Hindlimb muscle (tissue), 1 donor: ENCODE results near the gene EZH2. TPM values are rescaled to one million over a fixed set of nuclear protein-coding genes. Genes with fewer than 3 reads are reported as not detected.

ENCODE experiments used
- DNase-seq: peaks from one replicate; pipeline ENCODE4 v3.0.0-alpha.2; 2013
- polyA plus RNA-seq: library from polyadenylated mRNA; unstranded; fragments of 120-200 nt; gene quantifications from one replicate; pipeline ENCODE4 v1.2.1, GENCODE V29; 2013; ENCODE audit not compliant: insufficient read length

The EZH2 gene
- polyA plus RNA-seq, 1 donor = 22.0 TPM

DNA sequence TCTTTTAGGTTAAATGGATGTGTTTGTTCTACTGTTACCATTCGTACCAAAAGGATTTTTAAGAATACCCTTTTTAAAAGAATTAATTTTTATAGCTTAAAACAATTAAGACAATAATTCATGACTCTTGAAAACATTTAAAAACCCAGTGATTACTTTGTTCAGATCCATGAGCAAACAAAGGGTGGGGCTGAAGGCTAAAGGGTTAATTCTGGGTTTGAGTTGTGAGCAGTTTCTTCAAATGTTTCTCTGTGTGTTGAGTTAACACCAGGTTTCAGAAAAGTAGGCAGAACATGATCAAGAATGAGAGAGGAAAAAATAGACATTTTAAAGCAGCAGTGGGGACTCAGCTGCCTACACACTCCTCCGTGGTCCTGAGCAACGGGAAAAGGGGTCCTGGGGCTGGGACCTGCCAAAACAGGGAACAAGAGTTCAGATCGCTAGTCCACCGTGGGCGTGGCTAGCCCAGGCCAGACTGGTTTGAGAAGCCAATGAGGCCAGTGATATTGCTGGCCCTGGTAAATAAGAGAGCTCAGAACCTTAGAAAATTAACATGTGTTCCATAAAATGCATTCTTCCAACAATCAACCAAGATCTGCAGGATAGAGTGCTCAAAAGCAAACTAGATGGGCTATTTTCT lies 14.9 kb upstream of the EZH2 start:
- no peak for DNase-seq

DNA sequence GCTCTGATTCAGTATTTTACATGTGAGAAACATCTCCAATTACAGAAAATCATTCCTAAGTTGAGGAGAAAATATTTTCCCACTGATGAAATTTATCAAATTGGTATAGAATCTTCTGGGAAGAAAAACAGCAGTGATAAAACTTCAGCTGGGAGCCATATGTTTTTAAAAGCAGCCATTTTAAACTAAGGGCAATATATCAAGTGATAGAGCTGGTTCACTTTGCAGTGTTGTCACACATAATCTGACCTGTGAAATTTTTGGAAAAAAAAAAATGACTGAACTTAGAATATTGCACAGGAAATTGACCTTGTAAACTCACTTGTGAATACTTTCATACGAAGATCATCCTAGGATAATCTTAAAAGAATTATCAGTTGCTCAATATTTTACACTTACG lies 10.5 kb upstream of the EZH2 start:
- no peak for DNase-seq

DNA sequence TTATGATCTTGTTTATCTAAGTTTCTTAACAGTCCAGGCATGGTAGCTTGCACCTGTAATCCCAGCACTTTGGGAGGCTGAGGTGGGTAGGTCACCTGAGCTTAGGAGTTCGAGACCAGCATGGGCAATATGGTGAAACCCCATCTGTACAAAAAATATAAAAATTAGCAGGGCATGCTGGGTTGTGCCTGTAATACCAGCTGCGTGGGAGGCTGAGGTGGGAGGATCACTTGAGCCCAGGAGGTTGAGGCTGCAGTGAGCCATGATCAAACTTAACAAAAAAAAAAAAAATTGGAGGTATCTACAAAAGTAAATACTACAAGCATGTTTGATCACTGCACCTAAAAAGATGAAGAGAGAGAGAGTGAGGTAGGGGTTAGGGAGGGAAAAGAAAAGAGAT lies 9.0 kb upstream of the EZH2 start:
- DNase-seq = no peak

DNA sequence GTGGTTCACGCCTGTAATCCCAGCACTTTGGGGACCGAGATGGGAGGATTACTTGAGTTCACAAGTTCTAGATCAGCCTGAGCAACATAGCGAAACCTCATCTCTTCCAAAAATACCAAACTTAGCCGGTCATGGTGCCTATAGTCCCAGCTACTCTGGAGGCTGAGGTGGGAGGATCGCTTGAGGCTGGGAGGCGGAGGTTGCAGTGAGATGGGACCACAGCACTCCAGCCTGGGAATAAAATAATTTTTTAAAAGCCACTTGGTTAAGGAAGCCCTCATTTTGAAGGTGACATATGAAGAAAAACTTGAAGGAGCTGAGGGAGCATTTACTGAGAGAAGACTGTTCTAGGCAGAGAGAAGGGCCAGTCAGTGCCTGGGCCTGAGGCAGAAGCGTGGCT lies 4.2 kb upstream of the EZH2 start:
- no peak for DNase-seq

DNA sequence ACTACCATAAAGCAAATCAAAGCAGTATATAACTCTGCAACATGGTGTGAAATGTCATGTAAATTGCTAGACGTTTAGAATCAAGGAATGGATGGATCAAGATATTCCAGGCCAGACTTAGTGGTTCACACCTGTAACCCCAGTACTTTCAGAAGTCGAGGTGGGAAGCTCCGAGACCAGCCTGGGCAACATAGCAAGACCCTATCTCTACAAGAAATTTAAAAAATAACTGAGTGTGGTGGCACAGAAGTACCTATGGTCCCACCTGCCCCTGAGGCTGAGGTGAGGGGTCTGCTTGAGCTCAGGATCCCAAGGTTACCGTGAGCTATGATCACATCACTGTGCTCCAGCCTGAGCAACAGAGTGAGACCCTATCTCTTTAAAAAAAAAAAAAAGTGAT lies 2.8 kb upstream of the EZH2 start:
- DNase-seq = no peak

DNA sequence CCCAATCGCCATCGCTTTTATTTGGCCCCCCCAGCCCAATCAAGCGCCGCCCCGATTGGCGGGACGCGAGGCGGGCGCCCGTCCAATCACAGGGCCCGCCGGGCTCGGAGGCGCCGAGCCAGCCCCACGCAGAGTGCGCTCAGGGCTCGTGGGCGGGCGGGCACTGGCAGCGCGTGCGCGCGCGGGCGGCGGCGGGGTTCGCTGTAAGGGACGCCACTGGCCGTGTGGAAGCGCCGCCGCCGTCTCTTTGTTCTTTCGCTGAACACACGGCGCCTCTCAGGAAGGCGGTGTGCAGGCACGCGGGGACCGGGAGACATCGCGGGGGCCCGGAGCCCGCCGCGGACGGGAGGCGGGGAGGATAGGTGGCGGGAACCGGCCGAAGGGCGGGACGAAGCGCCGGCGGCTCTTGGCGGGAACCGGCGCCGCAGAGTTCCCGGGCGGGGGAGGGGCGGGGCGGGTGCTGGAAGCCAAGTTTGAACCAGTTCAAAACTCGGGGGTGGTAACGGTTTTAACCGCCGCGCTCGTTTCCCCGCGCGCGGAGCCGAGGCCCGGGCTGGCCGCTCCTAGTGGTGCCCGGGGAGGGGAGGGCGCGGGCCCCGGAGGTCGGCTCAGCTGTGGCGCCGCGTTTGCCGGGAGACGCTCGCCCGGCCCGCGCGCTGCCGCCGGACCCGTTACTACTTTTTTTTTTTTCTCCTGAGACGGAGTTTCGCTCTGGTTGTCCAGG lies 370 bp upstream of the EZH2 start:
- DNase-seq = peak; percentile 95

DNA sequence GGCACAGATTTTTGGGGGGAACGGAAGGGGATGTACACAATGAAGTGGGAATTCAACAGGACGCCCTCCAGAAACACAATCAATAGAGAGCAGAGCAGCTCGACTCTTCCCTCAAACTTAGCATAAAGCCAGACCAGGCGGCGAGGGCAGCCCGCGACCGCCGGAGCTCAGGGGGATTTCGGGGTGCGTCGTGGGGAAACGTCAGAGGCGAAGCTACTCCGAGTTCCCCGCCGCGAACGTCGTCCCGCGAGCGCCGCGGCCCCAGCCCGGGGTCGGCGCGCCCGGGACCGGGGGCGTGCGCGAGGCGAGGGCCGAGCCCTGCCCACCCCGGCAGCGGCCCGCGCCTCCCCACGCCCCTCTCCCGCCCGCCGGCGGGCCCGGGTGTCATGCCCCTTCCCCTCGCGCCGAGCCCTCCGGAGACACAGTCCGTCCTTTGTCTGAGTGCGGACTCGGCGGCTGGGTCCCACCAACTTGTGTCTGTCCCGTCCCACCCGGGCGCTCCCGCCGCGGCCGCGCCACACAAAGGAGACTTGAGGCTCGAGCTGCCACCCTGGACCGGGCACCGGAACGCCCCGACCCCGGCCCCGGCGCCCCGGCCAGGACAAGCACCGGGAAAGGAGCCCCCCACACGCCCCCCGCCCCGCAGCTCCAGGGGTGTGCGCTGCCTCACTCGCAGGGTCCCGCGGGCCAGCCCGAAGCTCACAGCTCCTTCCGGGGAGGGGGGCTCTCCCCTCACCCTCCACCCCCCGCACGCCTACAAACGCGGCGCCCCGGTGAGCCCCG lies 634 bp downstream of the EZH2 start:
- peak; percentile 40 for DNase-seq

DNA sequence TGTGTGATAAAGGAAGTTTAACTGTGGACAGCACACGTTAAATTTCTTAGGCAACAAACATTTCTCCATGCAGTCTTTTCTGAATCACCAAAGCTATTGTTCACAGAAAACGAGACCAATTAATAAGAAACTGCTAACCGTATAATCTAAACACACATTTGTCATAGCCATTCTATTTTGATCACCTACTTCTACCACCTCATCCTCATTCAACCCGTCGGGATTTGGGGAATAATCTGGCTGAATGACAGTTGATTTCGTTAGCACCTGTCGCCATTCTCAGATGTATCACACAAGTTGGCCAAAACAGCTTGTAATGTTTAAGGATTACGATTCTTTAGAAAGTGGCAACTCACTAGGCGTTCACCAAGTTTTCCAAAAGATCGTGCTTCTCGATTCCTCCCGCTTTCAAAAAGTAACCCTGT lies 1.2 kb downstream of the EZH2 start:
- no peak for DNase-seq

DNA sequence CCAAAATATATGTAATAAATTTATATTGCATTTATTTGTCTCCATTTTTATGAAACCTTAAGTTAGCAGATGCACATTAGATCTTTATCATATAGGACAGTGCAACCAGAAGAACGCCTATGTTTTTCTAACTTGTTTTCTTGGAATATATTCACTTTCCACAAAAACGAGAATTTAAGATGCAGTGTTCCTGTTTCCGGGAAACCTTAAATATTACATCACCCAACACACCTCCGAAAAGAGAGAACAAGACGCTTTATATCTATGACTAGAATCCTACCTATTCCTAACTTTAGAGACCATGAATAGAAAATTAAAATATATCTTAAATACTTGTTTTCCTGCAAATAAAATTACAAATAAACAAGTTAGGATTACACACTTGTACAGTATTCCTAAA lies 1.9 kb downstream of the EZH2 start:
- no peak for DNase-seq

- no peak for DNase-seq
Measured at GRCh38 chr7:148878317-148878716, 5.8 kb downstream of the EZH2 start.

DNA sequence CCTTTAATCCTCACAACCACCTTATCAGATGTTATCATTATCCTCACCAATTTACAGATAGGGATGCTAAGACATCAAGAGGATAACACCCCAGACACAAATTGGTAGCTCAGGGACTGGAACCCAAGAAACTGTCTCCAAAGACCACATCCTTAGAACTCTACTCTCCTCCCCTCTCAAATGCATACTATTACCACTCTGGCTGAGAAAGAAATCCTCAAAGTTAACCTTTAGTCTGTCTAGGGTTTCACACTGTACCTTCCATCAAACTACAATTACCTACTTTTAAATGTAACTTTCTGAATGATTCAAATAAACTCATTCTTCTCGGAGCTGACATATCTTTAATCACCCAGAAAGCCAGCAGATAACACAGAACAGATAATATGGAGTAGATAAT lies 6.6 kb downstream of the EZH2 start:
- DNase-seq = no peak

DNA sequence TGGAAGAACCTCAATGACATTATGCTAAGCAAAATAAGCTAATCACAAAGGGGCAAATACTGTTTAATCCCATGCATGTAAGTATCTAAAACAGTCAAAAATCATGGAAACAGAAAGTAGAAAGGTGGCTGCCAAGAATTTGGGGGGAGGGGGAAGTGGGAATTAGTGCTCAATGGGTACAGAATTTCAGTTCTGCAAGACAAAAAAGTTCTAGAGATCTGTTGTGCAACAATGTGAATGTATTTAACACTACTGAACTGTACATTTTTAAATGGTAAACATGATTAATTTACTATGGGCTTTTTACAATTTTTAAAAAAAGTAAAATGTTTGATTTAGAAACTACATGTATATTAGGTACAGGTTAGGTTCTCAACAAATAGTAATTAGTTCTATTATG lies 11.9 kb downstream of the EZH2 start:
- DNase-seq = no peak

DNA sequence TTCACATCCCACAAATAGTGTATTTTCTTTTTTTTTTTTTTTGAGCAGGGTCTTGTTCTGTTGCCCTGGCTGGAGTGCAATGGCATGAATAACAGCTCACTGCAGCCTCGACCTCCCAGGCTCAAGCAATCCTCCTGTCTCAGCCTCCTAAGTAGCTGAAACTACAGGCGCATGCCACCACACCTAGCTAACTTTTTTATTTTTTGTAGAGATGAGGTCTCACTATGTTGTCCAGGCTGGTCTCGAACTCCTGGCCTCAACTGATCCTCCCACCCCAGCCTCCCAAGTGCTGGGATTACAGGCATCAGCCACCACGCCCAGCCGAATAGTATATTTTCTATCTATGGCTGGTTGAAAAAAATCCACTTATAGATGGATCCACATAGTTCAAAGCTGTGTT lies 12.5 kb downstream of the EZH2 start:
- DNase-seq = no peak

DNA sequence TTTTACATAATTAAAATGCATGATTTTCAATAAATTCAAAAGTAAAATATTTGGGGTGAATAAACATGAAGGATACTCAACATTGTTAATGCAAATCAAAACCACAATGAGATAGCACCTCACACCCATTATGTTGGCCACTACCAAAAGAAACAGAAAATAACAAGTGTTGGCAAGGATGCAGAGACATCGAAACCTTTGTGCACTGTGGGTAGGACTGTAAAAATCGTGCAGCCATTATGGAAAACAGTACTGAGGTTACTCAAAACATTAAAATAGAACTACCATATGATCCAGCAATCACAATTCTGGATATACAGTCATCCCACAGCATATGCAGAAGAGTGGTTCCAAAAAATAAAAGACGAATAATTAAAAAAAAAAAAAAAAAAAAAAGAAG lies 13.1 kb downstream of the EZH2 start:
- no peak for DNase-seq

GRCh38 chr7:148868378-148868674 lies 15.8 kb downstream of the EZH2 start:
- no peak for DNase-seq

DNA sequence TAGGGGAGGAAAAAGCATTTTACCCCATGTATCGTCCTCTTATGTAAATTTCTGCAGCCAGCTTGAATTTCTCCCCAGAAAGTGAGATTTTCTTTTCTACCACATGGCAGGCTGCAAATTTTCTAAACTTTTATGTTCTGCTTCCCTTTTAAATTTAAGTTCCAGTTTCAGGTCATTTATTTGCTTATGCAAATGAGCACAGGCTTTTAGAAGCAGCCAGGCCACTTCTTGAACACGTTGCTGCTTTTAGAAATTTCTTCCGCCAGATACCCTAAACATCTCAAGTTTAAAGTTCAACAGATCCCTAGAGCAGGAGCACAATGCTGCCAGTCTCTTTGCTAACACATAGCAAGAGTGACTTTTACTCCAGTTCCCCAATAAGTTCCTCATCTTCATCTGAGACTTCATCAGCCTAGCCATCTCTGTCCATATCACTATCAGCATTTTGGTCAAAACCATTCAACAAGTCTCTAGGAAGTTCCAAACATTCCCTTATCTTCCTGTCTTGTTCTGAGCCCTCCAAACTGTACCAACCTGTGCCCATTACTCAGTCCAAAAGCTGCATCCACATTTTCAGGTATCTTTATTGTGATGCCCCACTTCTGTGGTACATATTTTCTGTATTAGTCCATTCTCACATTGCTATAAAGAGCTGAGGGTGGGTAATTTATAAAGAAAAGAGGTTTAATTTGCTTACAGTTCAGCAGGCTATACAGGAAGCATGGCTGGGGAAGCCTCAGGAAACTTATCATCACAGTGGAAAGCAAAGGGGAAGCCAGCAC lies 16.3 kb downstream of the EZH2 start:
- no peak for DNase-seq

GRCh38 chr7:148866362-148866761 lies 17.7 kb downstream of the EZH2 start:
- DNase-seq = no peak

- DNase-seq = no peak
Measured at GRCh38 chr7:148865283-148865682, 18.8 kb downstream of the EZH2 start.

- DNase-seq = no peak
Measured at GRCh38 chr7:148863324-148863723, 20.8 kb downstream of the EZH2 start.

DNA sequence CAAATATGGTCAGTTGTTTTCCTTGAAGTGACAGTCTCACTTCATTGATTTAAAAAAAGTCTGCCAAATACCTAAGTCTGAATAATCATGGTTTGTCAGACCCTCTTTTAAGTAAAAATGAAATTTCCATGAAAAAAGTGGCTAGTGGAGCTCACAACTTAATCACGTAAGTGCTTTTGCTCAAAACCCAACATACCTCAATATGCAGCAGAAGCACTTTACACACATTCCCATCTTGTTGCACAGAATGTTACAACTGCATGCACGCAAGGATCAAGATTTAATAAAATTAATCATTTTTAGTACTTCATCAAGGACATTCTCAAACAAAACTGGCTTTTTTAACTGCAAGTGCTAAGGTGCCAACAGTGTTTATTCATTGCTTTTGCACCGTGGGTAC lies 21.6 kb downstream of the EZH2 start:
- DNase-seq = no peak

GRCh38 chr7:148858489-148858888 lies 25.6 kb downstream of the EZH2 start:
- DNase-seq = no peak

DNA sequence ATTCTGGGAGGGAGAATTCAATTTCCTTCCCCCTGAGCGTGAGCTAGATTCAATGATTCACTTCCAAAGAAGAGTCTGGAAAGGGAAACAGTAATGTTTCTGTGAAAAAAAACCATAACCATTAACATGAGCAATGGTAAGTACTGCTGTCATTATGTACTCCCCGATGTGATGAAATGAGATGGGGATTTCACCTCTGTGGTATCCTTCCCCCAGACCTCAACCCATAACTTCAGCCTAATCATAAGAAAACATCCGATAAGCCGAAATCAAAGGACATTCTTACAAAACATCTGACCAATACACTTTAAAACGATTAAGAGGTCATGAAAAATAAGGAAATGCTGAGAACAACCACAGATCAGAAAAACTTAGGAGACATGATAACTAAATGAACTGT lies 27.2 kb downstream of the EZH2 start:
- no peak for DNase-seq

DNA sequence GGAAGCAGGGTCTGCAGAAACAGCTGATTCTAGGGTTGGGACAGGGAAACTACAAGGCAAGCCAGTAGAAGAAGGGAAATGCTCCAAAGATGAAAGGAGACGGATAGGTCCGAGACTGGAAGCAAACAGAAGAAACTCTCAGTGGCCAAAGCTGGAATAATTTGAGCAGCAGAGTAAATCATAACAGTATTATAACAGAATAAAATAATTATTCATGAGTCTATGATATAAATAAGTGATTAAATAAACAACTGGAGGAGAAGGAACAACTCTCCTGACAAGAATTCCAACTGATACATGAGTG lies 27.6 kb downstream of the EZH2 start:
- DNase-seq = no peak

DNA sequence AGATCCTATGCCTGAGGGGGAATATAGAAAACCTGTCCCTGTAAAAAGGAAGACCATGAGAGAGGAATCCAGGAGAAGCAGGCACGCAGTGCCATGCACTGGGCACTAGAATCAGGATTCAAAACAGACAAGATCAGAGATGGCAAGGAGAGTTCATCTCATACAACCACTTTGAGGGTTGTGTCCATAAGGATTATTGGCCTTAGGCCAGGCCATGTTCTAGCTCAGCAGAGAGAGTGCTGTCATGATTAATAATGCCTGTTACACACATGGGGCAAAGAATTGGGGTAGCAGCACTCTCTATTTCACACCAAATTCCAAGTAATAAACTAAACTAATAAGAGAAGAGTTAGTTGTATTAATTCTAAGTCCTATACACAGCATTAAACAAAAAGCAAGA lies 29.1 kb downstream of the EZH2 start:
- DNase-seq = no peak
